Common myeloid progenitor, CD34-positive (primary cell): Measurements from ENCODE around the gene ZNF516.
"Not testable (repeated sequence)": the region's sequence is repeated elsewhere in the genome, so short reads cannot be mapped to it uniquely, and the experiment has no call there.

ENCODE experiments used
- CTCF ChIA-PET: fragments of 350-600 bp; sonication (Branson Sonifier 250); formaldehyde crosslinking; loops from one replicate; lab custom pipeline; 2021; ENCODE audit warnings: antibody characterized with exemption; lab: Charles Lee
- POLR2A ChIA-PET: fragments of 350-600 bp; sonication (Branson Sonifier 250); formaldehyde crosslinking; loops from one replicate; lab custom pipeline; 2021; ENCODE audit warnings: antibody characterized with exemption; lab: Charles Lee
- DNase-seq, 3 donors: peaks; one replicate each; pipeline versions ENCODE4 v3.0.0 to v3.0.0-alpha.2; 2013
- H3K27ac ChIP-seq, 2 experiments: 1 replicate in 1 of 2; 2 replicates in 1 of 2; pipeline ENCODE4 v1.7.0; 2013; ENCODE audit warnings: inconsistent platforms in 2 of 2, low read length in 2 of 2, mild to moderate bottlenecking in 2 of 2, low read depth in 1 of 2, moderate library complexity in 1 of 2; ENCODE audit not compliant: severe bottlenecking in 2 of 2, insufficient read depth in 1 of 2, poor library complexity in 1 of 2
- H3K27me3 ChIP-seq, 5 experiments: replicated peaks in 2 of 5; 1 replicate in 3 of 5; 2 replicates in 2 of 5; pipeline versions ENCODE4 v1.6.1 to v1.7.0; 2013; ENCODE audit warnings: low read length in 4 of 5, mild to moderate bottlenecking in 2 of 5, moderate library complexity in 2 of 5, inconsistent platforms in 1 of 5; ENCODE audit not compliant: insufficient read depth in 5 of 5, control insufficient read depth in 4 of 5
- H3K36me3 ChIP-seq, 4 experiments: 1 replicate in 2 of 4; 2 replicates in 2 of 4; pipeline versions ENCODE4 v1.6.1 to v1.7.0; 2013; ENCODE audit warnings: low read length in 3 of 4, control low read depth in 1 of 4, mild to moderate bottlenecking in 1 of 4; ENCODE audit not compliant: control insufficient read depth in 4 of 4, insufficient read depth in 4 of 4
- H3K4me1 ChIP-seq, 4 experiments: 1 replicate in 3 of 4; 2 replicates in 1 of 4; pipeline versions ENCODE4 v1.6.1 to v1.7.1; 2013; ENCODE audit warnings: low read length in 3 of 4, mild to moderate bottlenecking in 3 of 4, control low read depth in 1 of 4, inconsistent platforms in 1 of 4, moderate library complexity in 1 of 4; ENCODE audit not compliant: control insufficient read depth in 4 of 4, insufficient read depth in 4 of 4; ENCODE audit errors: control extremely low read depth in 1 of 4
- H3K4me3 ChIP-seq, 7 experiments: 1 replicate in 4 of 7; 2 replicates in 3 of 7; pipeline versions ENCODE4 v1.5.1 to v1.7.0; 2013; ENCODE audit warnings: mild to moderate bottlenecking in 7 of 7, low read length in 6 of 7, moderate library complexity in 6 of 7, inconsistent platforms in 2 of 7, low read depth in 2 of 7, control low read depth in 1 of 7; ENCODE audit not compliant: insufficient read depth in 4 of 7, control insufficient read depth in 1 of 7; ENCODE audit errors: extremely low read depth in 1 of 7
- H3K9me3 ChIP-seq, 5 experiments: 1 replicate in 4 of 5; 2 replicates in 1 of 5; pipeline versions ENCODE4 v1.6.1 to v1.7.1; 2013; ENCODE audit warnings: low read length in 4 of 5, mild to moderate bottlenecking in 2 of 5, inconsistent platforms in 1 of 5, low read depth in 1 of 5, moderate library complexity in 1 of 5; ENCODE audit not compliant: control insufficient read depth in 4 of 5, insufficient read depth in 2 of 5; ENCODE audit errors: control extremely low read depth in 1 of 5
- WGBS: methylation state at CpG from one replicate; pipeline ENCODE4 v1.1.5; 2013; ENCODE audit not compliant: insufficient coverage; 5-methylcytosine and 5-hydroxymethylcytosine counted together

The ZNF516 gene

DNA sequence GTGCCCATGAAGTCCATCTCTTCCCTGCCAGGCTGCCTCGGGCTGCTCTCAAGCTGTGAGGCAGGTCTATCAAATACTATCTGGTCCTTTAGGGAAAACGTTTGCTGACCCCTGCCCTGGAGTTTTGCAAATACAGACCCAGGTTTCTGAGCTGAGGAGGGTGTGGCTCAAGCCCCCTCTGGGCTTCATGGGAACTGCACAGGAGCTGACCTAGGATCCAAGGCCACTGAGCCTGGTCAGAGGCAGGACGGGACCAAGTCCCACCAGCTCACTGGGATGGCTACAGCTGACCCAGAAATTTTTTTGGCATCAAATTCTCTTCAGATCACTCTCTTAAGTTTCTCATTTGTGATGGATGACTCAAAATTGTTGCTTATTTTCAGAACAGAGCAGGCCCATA, 14.1 kb downstream of the ZNF516 start:
- POLR2A ChIA-PET = interaction anchor here (0.7 to 1.1 kb wide), 2 partner anchors 9 to 55 kb away, joined by 3 read pairs; no protein-coding TSS in a partner anchor
- DNase-seq = no peak
- WGBS = 93% methylated on average over 3 of the region's 3 CpGs
- Histone ChIP-seq H3K27me3 (no peaks in the 10 kb centered on the region), H3K36me3 (peaks cover 0 to 15% (median 2%) of the 10 kb centered on the region in 4 experiments), H3K4me1 (peaks cover 23 to 59% (median 43%) of the 10 kb centered on the region in 4 experiments), H3K9me3 (no peaks in the 10 kb centered on the region), H3K27ac (no peak overlapping the region), H3K4me3 (no peak overlapping the region)
- CTCF ChIA-PET = interaction anchor here (0.8 to 3.2 kb wide), 11 partner anchors 8 to 241 kb away, joined by 3 to 17 read pairs (median 7); no protein-coding TSS in a partner anchor

DNA sequence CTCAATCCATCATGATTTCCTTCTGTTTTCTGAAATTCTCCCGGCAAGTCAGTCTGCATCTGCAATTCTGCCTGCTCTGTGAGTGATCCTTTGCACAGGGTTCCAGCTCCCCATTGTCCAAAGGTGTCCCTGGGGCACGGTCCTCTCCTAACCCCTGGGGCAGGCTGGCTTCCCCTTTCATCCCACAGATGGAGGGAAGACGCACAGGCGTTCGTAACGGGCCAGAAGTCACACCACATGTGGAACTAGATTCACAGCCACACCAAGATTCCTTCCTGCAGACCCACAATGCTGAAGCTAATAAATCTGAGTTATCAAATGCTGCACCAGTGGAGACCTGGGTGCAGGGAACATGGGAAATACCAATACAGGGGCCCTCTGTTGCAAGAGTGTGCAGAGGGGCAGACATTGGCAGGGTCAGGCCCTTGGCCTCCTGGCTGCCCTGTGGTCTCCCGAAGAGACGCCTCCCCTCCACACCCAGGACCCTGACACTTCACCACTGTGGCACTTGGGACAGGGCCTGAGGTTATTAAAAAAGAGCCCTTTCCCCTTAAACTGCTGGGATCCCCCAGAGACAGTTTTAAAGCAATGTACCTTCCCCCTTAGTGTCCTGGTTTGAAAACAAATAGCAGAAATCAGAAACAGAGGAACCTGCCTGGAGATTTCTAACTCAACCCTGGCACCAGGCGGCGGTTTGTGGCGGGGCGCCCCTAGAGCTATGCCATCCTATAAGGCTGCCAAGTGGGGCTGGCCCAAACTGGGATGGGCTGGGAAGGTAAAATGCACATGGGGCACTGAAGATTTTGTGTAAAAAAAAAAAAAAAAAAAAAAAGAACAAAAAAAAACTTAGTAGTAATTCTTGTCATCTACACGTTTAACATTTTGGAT, 15.4 kb downstream of the ZNF516 start:
- Histone ChIP-seq H3K27me3 (no peaks in the 10 kb centered on the region), H3K36me3 (peaks cover 0 to 15% (median 2%) of the 10 kb centered on the region in 4 experiments), H3K4me1 (peaks cover 20 to 58% (median 41%) of the 10 kb centered on the region in 4 experiments), H3K27ac (no peak overlapping the region), H3K9me3 (no peaks in the 10 kb centered on the region), H3K4me3 (peak overlapping the region in 1 of 7 experiments; percentile 28)
- DNase-seq = peak in 2 of 3 donors; percentile 66 to 73
- WGBS = 63% methylated on average over 2 of the region's 13 CpGs
- POLR2A ChIA-PET = interaction anchor here (0.6 kb wide), 1 partner anchor 35 kb away, joined by 3 read pairs; no protein-coding TSS in a partner anchor
- CTCF ChIA-PET = interaction anchor here (0.8 to 3.2 kb wide), 6 partner anchors 10 to 81 kb away, joined by 3 to 17 read pairs (median 6); no protein-coding TSS in a partner anchor

DNA sequence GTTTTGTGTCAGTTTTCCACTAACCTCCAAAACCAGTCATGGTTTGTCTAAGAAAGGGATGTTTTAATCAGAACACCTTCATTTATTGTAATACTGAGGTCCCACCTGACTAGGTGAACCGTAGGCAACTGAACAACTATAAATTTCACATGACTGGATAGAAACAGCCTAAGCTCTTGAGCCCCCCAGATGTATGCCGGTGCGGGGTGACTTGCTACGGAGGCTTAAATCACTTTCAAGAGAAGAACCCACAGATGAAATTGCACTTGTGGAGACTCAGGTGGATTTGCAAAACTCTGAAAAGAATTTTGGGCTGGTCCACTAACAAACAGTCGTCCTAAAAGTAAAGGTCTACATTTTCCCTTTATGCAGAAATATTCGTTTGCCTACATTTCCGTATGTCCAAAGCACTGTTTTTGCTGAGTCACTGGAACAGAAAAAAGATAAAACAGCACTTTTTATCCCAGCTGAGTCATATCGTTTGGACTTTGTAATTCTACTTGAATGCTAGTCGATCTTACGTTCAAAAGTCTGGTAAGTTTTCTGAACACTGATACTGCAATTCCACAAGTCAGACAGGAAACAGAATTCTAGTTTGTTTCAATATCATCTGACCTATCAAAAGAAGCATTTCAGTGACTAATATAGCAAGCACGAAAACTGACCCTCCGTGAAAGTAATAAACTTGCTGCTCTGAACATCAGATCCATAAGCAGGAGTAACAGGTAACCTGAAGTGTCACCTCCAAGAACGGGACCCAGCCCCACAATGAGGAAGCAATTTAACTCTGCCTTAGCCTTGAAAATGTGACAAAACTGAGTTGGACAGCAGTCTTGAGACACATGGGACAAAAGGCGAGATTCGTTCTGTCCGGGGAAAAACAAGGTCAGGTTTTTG, 18.1 kb downstream of the ZNF516 start:
- H3K36me3 ChIP-seq = peaks cover 0 to 4% (median 2%) of the 10 kb centered on the region in 4 experiments
- no peaks in the 10 kb centered on the region for H3K27me3 ChIP-seq
- peak; percentile 62 to 82 (median 79) for DNase-seq
- peak overlapping the region; percentile 17 to 65 for H3K27ac ChIP-seq
- WGBS = 9% methylated on average over 15 of the region's 16 CpGs
- ChIA-PET CTCF (interaction anchor here (0.7 to 3.6 kb wide), 7 partner anchors 13 to 180 kb away, joined by 3 to 15 read pairs (median 3); no protein-coding TSS in a partner anchor), POLR2A (interaction anchor here (0.5 to 0.9 kb wide), 2 partner anchors 10 to 654 kb away, joined by 3 to 4 read pairs; no protein-coding TSS in a partner anchor)
- H3K4me1 ChIP-seq = peaks cover 20 to 61% (median 42%) of the 10 kb centered on the region in 4 experiments
- no peaks in the 10 kb centered on the region for H3K9me3 ChIP-seq
- peak overlapping the region in 6 of 7 experiments; percentile 35 to 83 (median 56) for H3K4me3 ChIP-seq

DNA sequence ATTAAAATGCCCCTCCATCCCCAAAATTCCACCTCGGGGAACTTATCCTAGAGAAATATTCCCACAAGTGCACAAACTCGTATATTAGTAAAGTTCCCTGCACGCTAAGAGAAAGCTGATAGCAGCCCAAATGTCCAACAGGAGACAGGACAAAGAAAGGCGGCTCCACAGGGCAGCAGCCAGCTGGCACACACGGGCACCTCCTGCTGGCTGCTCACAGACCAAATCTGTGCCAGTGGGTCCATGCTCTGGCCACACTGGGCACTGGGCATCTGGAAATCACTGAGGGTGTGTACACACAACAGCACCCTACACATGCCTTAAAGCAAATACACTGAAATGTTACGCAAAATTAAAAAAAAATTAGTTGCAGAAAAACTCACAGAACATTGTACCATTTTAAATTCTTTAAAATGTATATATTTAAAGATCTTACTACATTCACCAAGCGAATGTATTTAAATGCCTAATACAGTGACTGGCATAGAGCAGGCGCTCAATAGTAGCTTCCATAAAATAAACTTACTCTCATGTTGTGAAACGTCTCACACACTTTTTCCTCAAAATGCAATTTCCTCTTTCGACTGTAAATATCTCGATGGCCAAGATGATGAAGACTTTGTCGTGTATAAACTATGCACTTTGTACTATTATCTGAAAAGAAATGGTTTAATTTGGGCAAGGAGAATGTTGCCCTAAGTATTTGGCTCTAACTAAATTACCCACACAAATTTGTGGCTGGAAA, 19.4 kb downstream of the ZNF516 start:
- Histone ChIP-seq H3K27me3 (no peaks in the 10 kb centered on the region), H3K36me3 (peaks cover 0 to 4% (median 3%) of the 10 kb centered on the region in 4 experiments), H3K27ac (peak overlapping the region in 1 of 2 experiments; percentile 2), H3K9me3 (no peaks in the 10 kb centered on the region), H3K4me3 (peak overlapping the region in 3 of 7 experiments; percentile 6 to 83 (median 35)), H3K4me1 (peaks cover 20 to 61% (median 42%) of the 10 kb centered on the region in 4 experiments)
- 73% methylated on average over 6 of the region's 12 CpGs for WGBS
- DNase-seq = no peak
- POLR2A ChIA-PET = no interaction called here
- CTCF ChIA-PET = interaction anchor here (0.9 to 3.6 kb wide), 7 partner anchors 12 to 86 kb away, joined by 3 to 15 read pairs (median 4); no protein-coding TSS in a partner anchor

DNA sequence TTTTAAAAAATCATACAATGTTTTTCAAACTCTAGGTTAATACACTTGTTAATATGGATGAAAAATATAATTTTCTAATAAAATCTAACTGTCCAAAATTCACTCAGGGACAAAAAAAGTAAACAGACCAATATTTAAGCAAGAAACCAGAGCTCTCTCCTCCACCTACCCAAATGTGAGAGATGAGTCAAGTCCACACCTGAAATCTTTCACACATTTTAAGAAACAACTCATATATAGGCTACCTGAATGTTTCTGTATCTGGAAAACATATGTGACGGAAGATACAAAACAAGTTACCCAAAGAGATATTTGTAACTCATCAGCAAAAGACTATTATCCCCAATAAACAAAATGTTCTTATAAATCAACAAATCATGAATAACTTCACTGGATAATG, 20.2 kb downstream of the ZNF516 start:
- Histone ChIP-seq H3K36me3 (peaks cover 0 to 4% (median 3%) of the 10 kb centered on the region in 4 experiments), H3K27ac (no peak overlapping the region), H3K9me3 (no peaks in the 10 kb centered on the region), H3K4me1 (peaks cover 23 to 62% (median 44%) of the 10 kb centered on the region in 4 experiments), H3K4me3 (no peak overlapping the region), H3K27me3 (no peaks in the 10 kb centered on the region)
- POLR2A ChIA-PET = no interaction called here
- no CpG with 5 or more reads among the region's 1 CpG for WGBS
- CTCF ChIA-PET = interaction anchor here (0.6 to 3.6 kb wide), 10 partner anchors 9 to 1943 kb away, joined by 3 to 15 read pairs (median 5); no protein-coding TSS in a partner anchor
- DNase-seq = no peak

DNA sequence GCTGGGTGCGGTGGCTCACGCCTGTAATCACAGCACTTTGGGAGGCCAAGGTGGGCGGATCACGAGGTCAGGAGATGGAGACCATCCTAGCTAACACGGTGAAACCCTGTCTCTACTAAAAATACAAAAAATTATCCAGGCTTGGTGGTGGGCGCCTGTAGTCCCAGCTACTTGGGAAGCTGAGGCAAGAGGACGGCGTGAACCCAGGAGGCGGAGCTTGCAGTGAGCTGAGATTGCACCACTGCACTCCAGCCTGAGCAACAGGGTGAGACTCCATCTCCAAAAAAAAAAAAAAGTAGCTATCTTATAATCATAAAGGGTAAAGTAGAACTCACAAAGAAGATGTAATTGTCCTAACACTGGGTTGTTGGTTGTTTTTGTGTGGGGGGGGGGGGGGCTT, 21.5 kb downstream of the ZNF516 start:
- H3K4me1 ChIP-seq = peaks cover 23 to 62% (median 41%) of the 10 kb centered on the region in 4 experiments
- H3K9me3 ChIP-seq, H3K4me3 ChIP-seq, DNase-seq, H3K27me3 ChIP-seq, POLR2A ChIA-PET, H3K27ac ChIP-seq, H3K36me3 ChIP-seq: not testable (repeated sequence)
- WGBS = 97% methylated on average over 7 of the region's 9 CpGs
- CTCF ChIA-PET = interaction anchor here (1.3 to 3.6 kb wide), 7 partner anchors 8 to 74 kb away, joined by 3 to 15 read pairs (median 7); no protein-coding TSS in a partner anchor
